DOHH2 (cell line): ENCODE data around the gene DDX46.

Experiments used
- EZH2phosphoT487 ChIP-seq: fragments of 200-600 bp; sonication (generic); IDR thresholded peaks from 2 replicates; pipeline ENCODE4 v1.6.1; 2017; ENCODE audit warnings: borderline replicate concordance, mild to moderate bottlenecking, antibody characterized with exemption, low read length, moderate library complexity, mixed read lengths
- TF ChIP-seq, protein P1 (sequence below): fragments of 200-600 bp; sonication (generic); IDR thresholded peaks from one replicate; pipeline ENCODE4 v1.5.1; 2014; ENCODE audit warnings: antibody characterized with exemption, mild to moderate bottlenecking, low read depth, low read length; ENCODE audit not compliant: poor library complexity, severe bottlenecking

DNA sequence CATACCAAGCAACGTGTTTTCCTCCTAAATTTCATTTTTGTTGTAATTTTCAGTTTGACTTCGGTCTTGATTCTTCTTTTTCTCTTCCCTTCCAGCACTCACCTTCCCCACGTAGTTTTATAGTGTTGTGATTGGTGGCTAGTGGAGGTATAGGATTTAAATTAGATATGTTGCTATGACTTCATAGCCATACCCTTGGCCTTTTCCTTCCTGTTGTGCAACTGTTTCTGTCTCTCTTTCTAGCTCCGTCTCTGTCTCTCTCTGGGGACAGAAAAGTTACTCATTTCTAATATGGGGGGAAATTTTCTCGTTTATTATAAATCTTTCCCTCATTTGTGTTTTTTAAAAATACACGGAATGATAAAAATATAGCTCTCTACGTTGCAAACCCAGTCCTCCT, 66.6 kb downstream of the DDX46 start:
- TF ChIP-seq, protein P1, sequence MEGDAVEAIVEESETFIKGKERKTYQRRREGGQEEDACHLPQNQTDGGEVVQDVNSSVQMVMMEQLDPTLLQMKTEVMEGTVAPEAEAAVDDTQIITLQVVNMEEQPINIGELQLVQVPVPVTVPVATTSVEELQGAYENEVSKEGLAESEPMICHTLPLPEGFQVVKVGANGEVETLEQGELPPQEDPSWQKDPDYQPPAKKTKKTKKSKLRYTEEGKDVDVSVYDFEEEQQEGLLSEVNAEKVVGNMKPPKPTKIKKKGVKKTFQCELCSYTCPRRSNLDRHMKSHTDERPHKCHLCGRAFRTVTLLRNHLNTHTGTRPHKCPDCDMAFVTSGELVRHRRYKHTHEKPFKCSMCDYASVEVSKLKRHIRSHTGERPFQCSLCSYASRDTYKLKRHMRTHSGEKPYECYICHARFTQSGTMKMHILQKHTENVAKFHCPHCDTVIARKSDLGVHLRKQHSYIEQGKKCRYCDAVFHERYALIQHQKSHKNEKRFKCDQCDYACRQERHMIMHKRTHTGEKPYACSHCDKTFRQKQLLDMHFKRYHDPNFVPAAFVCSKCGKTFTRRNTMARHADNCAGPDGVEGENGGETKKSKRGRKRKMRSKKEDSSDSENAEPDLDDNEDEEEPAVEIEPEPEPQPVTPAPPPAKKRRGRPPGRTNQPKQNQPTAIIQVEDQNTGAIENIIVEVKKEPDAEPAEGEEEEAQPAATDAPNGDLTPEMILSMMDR: no peak
- TF ChIP-seq EZH2phosphoT487: no peak
